Tibial nerve (tissue), 4 donors: ENCODE data around the gene AGXT.

Experiments used
- EP300 ChIP-seq, 2 donors: sonication (generic); formaldehyde crosslinking; IDR thresholded peaks; one replicate each; pipeline ENCODE4 v1.6.1; 2017; ENCODE audit warnings: antibody characterized with exemption in 2 of 2, mild to moderate bottlenecking in 1 of 2
- POLR2A ChIP-seq, 2 donors: fragments of 450-650 bp; IDR thresholded peaks; one replicate each; pipeline ENCODE4 v1.6.1; 2017; ENCODE audit warnings: antibody characterized with exemption in 2 of 2, mild to moderate bottlenecking in 2 of 2, moderate library complexity in 2 of 2
- TF ChIP-seq, protein P1 (sequence below), 5 experiments: fragments of 200-600 bp in 3 of 5; fragments of 450-650 bp in 2 of 5; sonication (generic) in 3 of 5; IDR thresholded peaks; one replicate each; pipeline ENCODE4 v1.5.1; 2016 to 2019; ENCODE audit warnings: antibody characterized with exemption in 5 of 5, mild to moderate bottlenecking in 3 of 5, moderate library complexity in 2 of 5

- TF ChIP-seq, protein P1, sequence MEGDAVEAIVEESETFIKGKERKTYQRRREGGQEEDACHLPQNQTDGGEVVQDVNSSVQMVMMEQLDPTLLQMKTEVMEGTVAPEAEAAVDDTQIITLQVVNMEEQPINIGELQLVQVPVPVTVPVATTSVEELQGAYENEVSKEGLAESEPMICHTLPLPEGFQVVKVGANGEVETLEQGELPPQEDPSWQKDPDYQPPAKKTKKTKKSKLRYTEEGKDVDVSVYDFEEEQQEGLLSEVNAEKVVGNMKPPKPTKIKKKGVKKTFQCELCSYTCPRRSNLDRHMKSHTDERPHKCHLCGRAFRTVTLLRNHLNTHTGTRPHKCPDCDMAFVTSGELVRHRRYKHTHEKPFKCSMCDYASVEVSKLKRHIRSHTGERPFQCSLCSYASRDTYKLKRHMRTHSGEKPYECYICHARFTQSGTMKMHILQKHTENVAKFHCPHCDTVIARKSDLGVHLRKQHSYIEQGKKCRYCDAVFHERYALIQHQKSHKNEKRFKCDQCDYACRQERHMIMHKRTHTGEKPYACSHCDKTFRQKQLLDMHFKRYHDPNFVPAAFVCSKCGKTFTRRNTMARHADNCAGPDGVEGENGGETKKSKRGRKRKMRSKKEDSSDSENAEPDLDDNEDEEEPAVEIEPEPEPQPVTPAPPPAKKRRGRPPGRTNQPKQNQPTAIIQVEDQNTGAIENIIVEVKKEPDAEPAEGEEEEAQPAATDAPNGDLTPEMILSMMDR (IDR thresholded peaks at IDR 0.05): no peak
- TF ChIP-seq EP300 (IDR thresholded peaks at IDR 0.05): no peak
- no peak for TF ChIP-seq POLR2A (IDR thresholded peaks at IDR 0.05)
These were observed 21.6 kb upstream of the AGXT start for GRCh38 chr2:240846873-240847595.
